ENCODE results near the gene VTI1A. TPM values are rescaled to one million over a fixed set of nuclear protein-coding genes. Genes with fewer than 3 reads are reported as not detected.
A peak's percentile ranks its signal among the peaks of the same experiment; 100 is the strongest.

Gene VTI1A
- total and polyA plus RNA-seq, 12 donors = 5.2 to 64.1 (median 22.0) TPM

DNA sequence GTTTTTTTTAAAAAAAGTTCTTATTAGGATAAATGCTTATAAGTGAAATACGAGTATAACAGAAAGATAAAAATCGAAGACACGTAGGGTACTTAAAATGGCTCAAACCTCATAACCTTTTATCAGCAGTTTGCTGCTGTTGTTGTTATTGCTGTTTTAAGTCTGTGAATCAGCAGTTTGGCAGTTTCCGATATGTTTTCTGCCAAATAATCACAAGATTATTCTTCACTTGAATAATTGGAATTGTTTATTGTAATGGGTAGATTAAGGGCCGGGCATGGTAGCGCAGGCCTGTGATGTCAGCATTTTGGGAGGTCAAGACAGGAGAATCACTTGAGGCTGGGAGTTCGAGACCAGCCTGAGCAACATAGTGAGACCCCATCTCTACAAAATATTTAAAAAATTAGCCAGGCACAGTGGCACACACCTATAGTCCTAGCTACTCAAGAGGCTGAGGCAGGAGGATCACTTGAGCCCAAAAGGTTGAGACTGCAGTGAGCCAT lies 177.6 kb downstream of the VTI1A start:
- peak in 6 of 7 donors; percentile 26 to 65 (median 42) for DNase-seq
- no peak for TF ChIP-seq POLR2A (IDR thresholded peaks at IDR 0.05)
- TF ChIP-seq, protein P1, sequence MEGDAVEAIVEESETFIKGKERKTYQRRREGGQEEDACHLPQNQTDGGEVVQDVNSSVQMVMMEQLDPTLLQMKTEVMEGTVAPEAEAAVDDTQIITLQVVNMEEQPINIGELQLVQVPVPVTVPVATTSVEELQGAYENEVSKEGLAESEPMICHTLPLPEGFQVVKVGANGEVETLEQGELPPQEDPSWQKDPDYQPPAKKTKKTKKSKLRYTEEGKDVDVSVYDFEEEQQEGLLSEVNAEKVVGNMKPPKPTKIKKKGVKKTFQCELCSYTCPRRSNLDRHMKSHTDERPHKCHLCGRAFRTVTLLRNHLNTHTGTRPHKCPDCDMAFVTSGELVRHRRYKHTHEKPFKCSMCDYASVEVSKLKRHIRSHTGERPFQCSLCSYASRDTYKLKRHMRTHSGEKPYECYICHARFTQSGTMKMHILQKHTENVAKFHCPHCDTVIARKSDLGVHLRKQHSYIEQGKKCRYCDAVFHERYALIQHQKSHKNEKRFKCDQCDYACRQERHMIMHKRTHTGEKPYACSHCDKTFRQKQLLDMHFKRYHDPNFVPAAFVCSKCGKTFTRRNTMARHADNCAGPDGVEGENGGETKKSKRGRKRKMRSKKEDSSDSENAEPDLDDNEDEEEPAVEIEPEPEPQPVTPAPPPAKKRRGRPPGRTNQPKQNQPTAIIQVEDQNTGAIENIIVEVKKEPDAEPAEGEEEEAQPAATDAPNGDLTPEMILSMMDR (IDR thresholded peaks at IDR 0.05) = no peak
- Histone ChIP-seq H3K9me3 (replicated peaks in 1 of 3) (no peaks in the 10 kb centered on the region), H3K36me3 (replicated peaks in 1 of 2) (no peaks in the 10 kb centered on the region), H3K4me1 (replicated peaks in 1 of 2) (peaks cover 0 to 9% of the 10 kb centered on the region in 2 donors), H3K4me3 (no peak overlapping the region), H3K27ac (peak overlapping the region in 1 of 5 donors; percentile 4), H3K27me3 (no peaks in the 10 kb centered on the region)
- 42 to 58% (median 50%) methylated on average over 7 of the region's 7 CpGs for WGBS, 4 donors
- intact Hi-C loops (cut with DNase I) = no loop called here

DNA sequence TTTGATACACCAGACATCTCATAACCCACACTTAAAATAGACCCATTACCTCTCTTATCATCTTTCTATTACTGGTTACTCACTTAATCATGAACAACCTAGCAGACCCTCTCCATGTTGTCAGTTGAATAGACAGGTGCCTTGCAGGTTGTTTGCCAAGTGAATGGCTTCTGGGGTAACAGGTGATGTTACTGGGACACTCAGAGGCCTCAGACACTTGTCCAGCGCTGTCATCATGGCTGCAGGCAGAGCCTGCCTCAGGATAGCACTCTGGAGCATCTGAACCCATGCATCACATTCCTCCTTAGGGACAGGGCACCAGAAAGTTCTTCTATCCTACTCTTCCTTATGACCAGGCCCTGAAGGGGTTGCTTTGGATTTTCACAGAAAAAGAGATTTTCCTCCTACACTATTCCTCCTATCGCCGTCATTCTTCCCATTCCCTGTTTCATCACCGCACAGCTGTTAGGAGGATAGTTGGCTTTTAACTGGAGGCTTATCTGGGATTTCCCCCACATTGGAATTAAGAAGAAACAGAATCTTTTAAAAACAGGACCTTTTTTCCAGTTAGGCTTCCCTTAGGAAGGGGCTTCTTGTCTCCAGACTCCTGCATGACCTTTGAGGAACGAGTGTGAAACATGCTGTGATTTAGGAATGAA lies 182.1 kb downstream of the VTI1A start:
- Histone ChIP-seq H3K27ac (no peak overlapping the region), H3K9me3 (replicated peaks in 1 of 3) (no peaks in the 10 kb centered on the region), H3K36me3 (replicated peaks in 1 of 2) (no peaks in the 10 kb centered on the region), H3K4me1 (replicated peaks in 1 of 2) (peaks cover 0 to 5% of the 10 kb centered on the region in 2 donors), H3K27me3 (no peaks in the 10 kb centered on the region), H3K4me3 (no peak overlapping the region)
- TF ChIP-seq, protein P1 (IDR thresholded peaks at IDR 0.05) = no peak
- no peak for TF ChIP-seq POLR2A (IDR thresholded peaks at IDR 0.05)
- intact Hi-C loops (cut with DNase I) = no loop called here
- 92 to 94% (median 94%) methylated on average over 4 to 5 of the region's 5 CpGs for WGBS, 4 donors
- DNase-seq = no peak

DNA sequence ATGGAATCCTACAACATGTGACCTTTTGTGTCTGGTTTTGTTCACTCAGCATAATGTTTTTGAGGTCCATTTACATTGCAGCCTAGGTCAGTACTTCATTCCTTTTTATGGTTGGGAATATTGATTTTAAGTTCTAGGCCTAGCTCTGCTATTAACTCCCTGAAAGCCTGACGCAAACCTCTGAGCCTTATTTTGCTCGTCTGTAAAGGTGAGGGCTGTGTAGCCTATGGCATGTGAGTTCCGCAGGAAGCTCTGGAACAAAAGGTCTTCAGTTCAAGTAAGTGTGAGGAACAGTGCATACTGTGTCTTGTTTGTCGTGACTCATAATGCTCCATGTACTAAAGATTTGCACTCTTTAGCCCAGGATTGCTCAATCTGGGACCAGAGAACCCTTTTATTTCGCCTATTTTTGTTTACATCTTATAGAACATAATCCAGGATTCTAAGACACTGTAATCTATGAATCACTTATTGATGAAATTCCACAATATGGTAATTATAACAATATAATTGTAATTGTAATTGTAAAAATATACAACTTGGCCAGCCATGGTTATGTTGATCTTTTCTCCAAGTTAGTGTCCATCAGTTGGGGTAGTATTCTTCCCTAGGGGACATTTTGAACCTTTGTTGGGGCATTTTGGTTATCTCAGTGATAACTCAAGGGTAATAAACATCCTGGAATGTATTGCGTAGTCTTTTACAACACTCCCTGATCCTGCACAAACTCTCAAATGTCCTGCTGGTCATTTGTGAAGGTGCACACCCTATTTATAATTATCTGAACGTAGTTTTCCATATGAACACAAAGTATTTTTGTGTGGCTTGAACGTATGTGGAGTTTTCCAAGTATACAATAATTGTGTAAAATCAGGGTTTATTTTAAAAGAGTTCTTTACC lies 184.7 kb downstream of the VTI1A start:
- WGBS, 4 donors = 89 to 91% (median 89%) methylated on average over 8 of the region's 8 CpGs
- intact Hi-C loops (cut with DNase I) = no loop called here
- Histone ChIP-seq H3K36me3 (replicated peaks in 1 of 2) (no peaks in the 10 kb centered on the region), H3K9me3 (replicated peaks in 1 of 3) (no peaks in the 10 kb centered on the region), H3K4me1 (replicated peaks in 1 of 2) (peaks cover 0 to 6% of the 10 kb centered on the region in 2 donors), H3K27me3 (no peaks in the 10 kb centered on the region), H3K4me3 (no peak overlapping the region), H3K27ac (no peak overlapping the region)
- DNase-seq = no peak
- TF ChIP-seq, protein P1 (IDR thresholded peaks at IDR 0.05) = no peak
- no peak for TF ChIP-seq POLR2A (IDR thresholded peaks at IDR 0.05)

DNA sequence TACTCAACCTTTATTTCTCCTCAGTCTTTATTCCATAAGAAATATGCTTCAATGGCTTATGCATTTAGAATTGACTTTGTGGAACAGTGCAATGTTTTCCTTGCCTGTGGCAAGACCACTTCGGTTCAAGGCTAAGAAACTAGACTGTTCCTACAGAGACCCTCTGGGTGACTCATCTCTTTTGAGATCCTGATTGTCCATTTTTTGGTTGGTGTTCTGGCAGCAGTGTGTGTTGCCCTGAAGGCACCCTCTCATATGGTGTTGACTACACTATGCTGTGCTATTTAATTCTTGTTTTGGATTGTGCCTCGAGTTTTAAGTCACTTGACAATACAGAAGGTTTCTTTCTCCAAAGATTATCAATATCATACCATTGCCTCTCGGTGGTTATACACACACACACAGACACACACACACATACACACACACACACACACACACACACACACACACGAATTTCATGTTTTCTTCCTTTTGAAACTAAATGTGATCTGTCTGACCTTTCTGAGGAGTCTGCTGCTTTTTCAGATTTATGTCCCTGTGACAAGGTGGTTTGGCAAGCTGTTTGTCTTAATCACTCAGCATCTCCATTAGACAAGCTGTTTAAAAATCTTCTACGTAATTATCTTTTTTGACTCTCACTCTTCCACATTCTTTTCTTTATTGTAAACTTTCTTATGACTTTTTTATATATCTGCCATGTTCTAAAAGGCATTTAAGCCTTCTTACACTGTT lies 187.2 kb downstream of the VTI1A start:
- Histone ChIP-seq H3K36me3 (replicated peaks in 1 of 2) (no peaks in the 10 kb centered on the region), H3K4me1 (replicated peaks in 1 of 2) (peaks cover 0 to 6% of the 10 kb centered on the region in 2 donors), H3K27ac (peak overlapping the region in 1 of 5 donors; percentile 38), H3K9me3 (replicated peaks in 1 of 3) (no peaks in the 10 kb centered on the region), H3K27me3 (no peaks in the 10 kb centered on the region), H3K4me3 (no peak overlapping the region)
- DNase-seq = no peak
- 41 to 51% (median 45%) methylated on average over 5 of the region's 5 CpGs for WGBS, 4 donors
- TF ChIP-seq, protein P1 (IDR thresholded peaks at IDR 0.05) = no peak
- TF ChIP-seq POLR2A (IDR thresholded peaks at IDR 0.05) = no peak
- intact Hi-C loops (cut with DNase I) = no loop called here

All from adrenal gland (tissue), 12 donors.